Measurements from ENCODE around the gene BMP5. TPM values are rescaled to one million over a fixed set of nuclear protein-coding genes. Genes with fewer than 3 reads are reported as not detected.

BMP5 gene
- polyA plus RNA-seq, 1 donor (not counting 4 experiments of a cell fraction or from before 2014, with no cell fraction given): not detected

GRCh38 chr6:55772730-55773129, 102.7 kb downstream of the BMP5 start:
- Histone ChIP-seq H3K4me1 (ENCODE audit: control insufficient read depth, extremely low read depth, insufficient read depth, low read length) (no peaks in the 10 kb centered on the region), H3K9me3 (ENCODE audit: control insufficient read depth, low read depth, low read length) (no peaks in the 10 kb centered on the region), H3K9me1 (ENCODE audit: control insufficient read depth, extremely low read depth, insufficient read depth, low read length) (no peaks in the 10 kb centered on the region), H3K79me2 (ENCODE audit: control insufficient read depth, insufficient read depth, low read length) (no peaks in the 10 kb centered on the region), H3K36me3 (ENCODE audit: control insufficient read depth in 2 of 2, extremely low read depth in 1 of 2, insufficient read depth in 2 of 2, low read length in 2 of 2) (no peaks in the 10 kb centered on the region), H3K27ac (ENCODE audit: control insufficient read depth, insufficient read depth, low read length) (no peak overlapping the region), H4K20me1 (ENCODE audit: control insufficient read depth, extremely low read depth, insufficient read depth, low read length) (no peaks in the 10 kb centered on the region), H2AFZ (ENCODE audit: control insufficient read depth, low read length) (no peak overlapping the region), H3K4me3 (ENCODE audit: control insufficient read depth in 2 of 3, extremely low read depth in 1 of 3, insufficient read depth in 2 of 3, low read depth in 1 of 3, low read length in 3 of 3) (no peak overlapping the region), H3K4me2 (ENCODE audit: control insufficient read depth, extremely low read depth, insufficient read depth, low read depth, low read length) (no peak overlapping the region), H3K27me3 (ENCODE audit: control insufficient read depth, extremely low read depth, insufficient read depth, low read length) (no peaks in the 10 kb centered on the region), H3K9ac (ENCODE audit: control insufficient read depth, extremely low read depth, insufficient read depth, low read length) (no peak overlapping the region)
- dilution Hi-C loops (cut with MboI; ENCODE audit: extremely low pct_ligation_motif_present, low sequenced_read_pairs): no loop called here
- TF ChIP-seq, protein P1, sequence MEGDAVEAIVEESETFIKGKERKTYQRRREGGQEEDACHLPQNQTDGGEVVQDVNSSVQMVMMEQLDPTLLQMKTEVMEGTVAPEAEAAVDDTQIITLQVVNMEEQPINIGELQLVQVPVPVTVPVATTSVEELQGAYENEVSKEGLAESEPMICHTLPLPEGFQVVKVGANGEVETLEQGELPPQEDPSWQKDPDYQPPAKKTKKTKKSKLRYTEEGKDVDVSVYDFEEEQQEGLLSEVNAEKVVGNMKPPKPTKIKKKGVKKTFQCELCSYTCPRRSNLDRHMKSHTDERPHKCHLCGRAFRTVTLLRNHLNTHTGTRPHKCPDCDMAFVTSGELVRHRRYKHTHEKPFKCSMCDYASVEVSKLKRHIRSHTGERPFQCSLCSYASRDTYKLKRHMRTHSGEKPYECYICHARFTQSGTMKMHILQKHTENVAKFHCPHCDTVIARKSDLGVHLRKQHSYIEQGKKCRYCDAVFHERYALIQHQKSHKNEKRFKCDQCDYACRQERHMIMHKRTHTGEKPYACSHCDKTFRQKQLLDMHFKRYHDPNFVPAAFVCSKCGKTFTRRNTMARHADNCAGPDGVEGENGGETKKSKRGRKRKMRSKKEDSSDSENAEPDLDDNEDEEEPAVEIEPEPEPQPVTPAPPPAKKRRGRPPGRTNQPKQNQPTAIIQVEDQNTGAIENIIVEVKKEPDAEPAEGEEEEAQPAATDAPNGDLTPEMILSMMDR (optimal IDR thresholded peaks at IDR 0.05 in 1 of 3, IDR thresholded peaks at IDR 0.05 in 1 of 3, conservative IDR thresholded peaks at IDR 0.05 in 1 of 3; ENCODE audit: extremely low read depth in 1 of 3, insufficient read depth in 2 of 3, low read length in 3 of 3): no peak
- no peak for TF ChIP-seq EZH2 (IDR thresholded peaks at IDR 0.05; ENCODE audit: low read length)
- no peak for DNase-seq (ENCODE audit: low read depth, low spot score)
- FAIRE-seq: no peak

GRCh38 chr6:55759536-55759935, 115.9 kb downstream of the BMP5 start:
- no peaks in the 10 kb centered on the region for H4K20me1 ChIP-seq (ENCODE audit: control insufficient read depth, extremely low read depth, insufficient read depth, low read length)
- TF ChIP-seq, protein P1 (optimal IDR thresholded peaks at IDR 0.05 in 1 of 3, IDR thresholded peaks at IDR 0.05 in 1 of 3, conservative IDR thresholded peaks at IDR 0.05 in 1 of 3; ENCODE audit: extremely low read depth in 1 of 3, insufficient read depth in 2 of 3, low read length in 3 of 3): no peak
- TF ChIP-seq EZH2 (IDR thresholded peaks at IDR 0.05; ENCODE audit: low read length): no peak
- no peaks in the 10 kb centered on the region for H3K27me3 ChIP-seq (ENCODE audit: control insufficient read depth, extremely low read depth, insufficient read depth, low read length)
- H3K9me1 ChIP-seq (ENCODE audit: control insufficient read depth, extremely low read depth, insufficient read depth, low read length): no peaks in the 10 kb centered on the region
- no peaks in the 10 kb centered on the region for H3K79me2 ChIP-seq (ENCODE audit: control insufficient read depth, insufficient read depth, low read length)
- no peak overlapping the region for H3K9ac ChIP-seq (ENCODE audit: control insufficient read depth, extremely low read depth, insufficient read depth, low read length)
- H3K27ac ChIP-seq (ENCODE audit: control insufficient read depth, insufficient read depth, low read length): no peak overlapping the region
- H3K9me3 ChIP-seq (ENCODE audit: control insufficient read depth, low read depth, low read length): no peaks in the 10 kb centered on the region
- H2AFZ ChIP-seq (ENCODE audit: control insufficient read depth, low read length): no peak overlapping the region
- peaks cover 8% of the 10 kb centered on the region for H3K4me1 ChIP-seq (ENCODE audit: control insufficient read depth, extremely low read depth, insufficient read depth, low read length)
- no peak overlapping the region for H3K4me3 ChIP-seq (ENCODE audit: control insufficient read depth in 2 of 3, extremely low read depth in 1 of 3, insufficient read depth in 2 of 3, low read depth in 1 of 3, low read length in 3 of 3)
- H3K36me3 ChIP-seq (ENCODE audit: control insufficient read depth in 2 of 2, extremely low read depth in 1 of 2, insufficient read depth in 2 of 2, low read length in 2 of 2): no peaks in the 10 kb centered on the region
- FAIRE-seq (no peak), DNase-seq (ENCODE audit: low read depth, low spot score) (no peak)
- H3K4me2 ChIP-seq (ENCODE audit: control insufficient read depth, extremely low read depth, insufficient read depth, low read depth, low read length): no peak overlapping the region
- dilution Hi-C loops (cut with MboI; ENCODE audit: extremely low pct_ligation_motif_present, low sequenced_read_pairs): no loop called here

All from keratinocyte (primary cell).